DND-41 (cell line): ENCODE results near the gene SGPP1.

Source experiments
- ATAC-seq: fragments of 200-7000 bp; cut with Tn5 transposase; 3 replicates; pipeline ENCODE4 v1.9.1; 2021; ENCODE audit warnings: low read depth; ENCODE audit not compliant: insufficient read depth
- DNase-seq: peaks from one replicate; pipeline ENCODE4 v3.0.0-alpha.2; 2020
- H2AFZ ChIP-seq: 2 replicates; pipeline ENCODE4 v1.6.0; 2012; ENCODE audit warnings: low read depth, low read length
- H3K27ac ChIP-seq: 2 replicates; pipeline ENCODE4 v1.5.1; 2012; ENCODE audit warnings: low read length, inconsistent platforms
- H3K27me3 ChIP-seq: fragments of 200-600 bp; sonication (generic); 2 replicates; pipeline ENCODE4 v1.6.0; 2012; ENCODE audit warnings: low read length, mild to moderate bottlenecking, inconsistent platforms; ENCODE audit not compliant: insufficient read depth, poor library complexity
- H3K36me3 ChIP-seq: 2 replicates; pipeline ENCODE4 v1.5.1; 2012; ENCODE audit warnings: low read length, inconsistent platforms; ENCODE audit not compliant: insufficient read depth
- H3K4me1 ChIP-seq: 2 replicates; pipeline ENCODE4 v1.5.1; 2012; ENCODE audit warnings: mild to moderate bottlenecking, low read length; ENCODE audit not compliant: insufficient read depth
- H3K4me2 ChIP-seq: 2 replicates; pipeline ENCODE4 v1.6.0; 2012; ENCODE audit warnings: mild to moderate bottlenecking, moderate library complexity, low read length, inconsistent platforms; ENCODE audit not compliant: insufficient read depth
- H3K4me3 ChIP-seq, 2 experiments: fragments of 200-600 bp in 1 of 2; shearing (Covaris generic) in 1 of 2; 2 replicates each; pipeline ENCODE4 v1.5.1; 2012 to 2016; ENCODE audit warnings: inconsistent platforms in 2 of 2, low read length in 2 of 2, mild to moderate bottlenecking in 2 of 2, low read depth in 1 of 2, moderate library complexity in 1 of 2
- H3K79me2 ChIP-seq: 2 replicates; pipeline ENCODE4 v1.6.0; 2012; ENCODE audit warnings: low read length, inconsistent platforms; ENCODE audit not compliant: insufficient read depth
- H3K9ac ChIP-seq: 2 replicates; pipeline ENCODE4 v1.6.0; 2012; ENCODE audit warnings: low read depth, mild to moderate bottlenecking, inconsistent platforms, low read length, moderate library complexity
- H3K9me3 ChIP-seq: 2 replicates; pipeline ENCODE4 v1.5.1; 2012; ENCODE audit warnings: low read length, moderate library complexity, mild to moderate bottlenecking, inconsistent platforms; ENCODE audit not compliant: insufficient read depth, severe bottlenecking
- H4K20me1 ChIP-seq: 2 replicates; pipeline ENCODE4 v1.6.0; 2012; ENCODE audit warnings: low read length; ENCODE audit not compliant: insufficient read depth
- EZH2 ChIP-seq: IDR thresholded peaks from 3 replicates; pipeline ENCODE4 v1.6.1; 2012; ENCODE audit warnings: borderline replicate concordance, low read depth, mild to moderate bottlenecking, moderate library complexity, low read length, inconsistent platforms; ENCODE audit not compliant: severe bottlenecking
- TF ChIP-seq, protein P1 (sequence below): IDR thresholded peaks from 2 replicates; pipeline ENCODE4 v1.5.1; 2012; ENCODE audit warnings: borderline replicate concordance, low read length, moderate library complexity, mild to moderate bottlenecking; ENCODE audit not compliant: poor library complexity, severe bottlenecking; ENCODE audit errors: extremely low read depth

SGPP1 gene

DNA sequence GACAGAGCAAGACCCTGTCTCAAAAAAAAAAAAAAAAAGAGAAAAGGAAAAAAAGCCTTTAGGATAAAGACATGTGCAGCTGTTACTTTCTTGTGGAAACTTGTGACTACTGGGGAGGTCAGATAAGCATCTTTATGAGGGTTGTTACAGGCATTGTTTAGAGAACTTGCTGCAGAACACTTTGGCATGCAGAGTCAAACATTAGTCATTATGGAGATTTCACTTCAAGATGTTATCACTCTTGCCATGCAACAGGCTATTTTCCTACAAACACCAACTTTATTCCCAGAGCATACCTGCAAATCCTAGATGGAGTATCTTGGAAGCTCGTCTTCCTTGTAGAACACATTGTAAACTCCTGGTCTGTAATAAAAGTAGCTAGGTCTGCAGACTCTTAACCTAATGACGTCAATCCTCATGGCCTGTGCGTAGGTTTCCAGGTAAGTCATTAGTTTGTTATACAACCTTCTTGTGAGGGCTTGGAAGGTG, 49.9 kb downstream of the SGPP1 start:
- no peak overlapping the region for H3K9ac ChIP-seq
- H2AFZ ChIP-seq: no peak overlapping the region
- H3K27me3 ChIP-seq: no peaks in the 10 kb centered on the region
- no peaks in the 10 kb centered on the region for H3K79me2 ChIP-seq
- H3K4me2 ChIP-seq: no peak overlapping the region
- no peak overlapping the region for H3K27ac ChIP-seq
- ATAC-seq (peak; percentile 37; the same call in 1 of the 3 replicates), DNase-seq (no peak)
- no peaks in the 10 kb centered on the region for H4K20me1 ChIP-seq
- no peak overlapping the region for H3K4me3 ChIP-seq
- H3K9me3 ChIP-seq: no peaks in the 10 kb centered on the region
- H3K4me1 ChIP-seq: no peaks in the 10 kb centered on the region
- no peaks in the 10 kb centered on the region for H3K36me3 ChIP-seq
- TF ChIP-seq EZH2: no peak
- TF ChIP-seq, protein P1, sequence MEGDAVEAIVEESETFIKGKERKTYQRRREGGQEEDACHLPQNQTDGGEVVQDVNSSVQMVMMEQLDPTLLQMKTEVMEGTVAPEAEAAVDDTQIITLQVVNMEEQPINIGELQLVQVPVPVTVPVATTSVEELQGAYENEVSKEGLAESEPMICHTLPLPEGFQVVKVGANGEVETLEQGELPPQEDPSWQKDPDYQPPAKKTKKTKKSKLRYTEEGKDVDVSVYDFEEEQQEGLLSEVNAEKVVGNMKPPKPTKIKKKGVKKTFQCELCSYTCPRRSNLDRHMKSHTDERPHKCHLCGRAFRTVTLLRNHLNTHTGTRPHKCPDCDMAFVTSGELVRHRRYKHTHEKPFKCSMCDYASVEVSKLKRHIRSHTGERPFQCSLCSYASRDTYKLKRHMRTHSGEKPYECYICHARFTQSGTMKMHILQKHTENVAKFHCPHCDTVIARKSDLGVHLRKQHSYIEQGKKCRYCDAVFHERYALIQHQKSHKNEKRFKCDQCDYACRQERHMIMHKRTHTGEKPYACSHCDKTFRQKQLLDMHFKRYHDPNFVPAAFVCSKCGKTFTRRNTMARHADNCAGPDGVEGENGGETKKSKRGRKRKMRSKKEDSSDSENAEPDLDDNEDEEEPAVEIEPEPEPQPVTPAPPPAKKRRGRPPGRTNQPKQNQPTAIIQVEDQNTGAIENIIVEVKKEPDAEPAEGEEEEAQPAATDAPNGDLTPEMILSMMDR: no peak

- no peaks in the 10 kb centered on the region for H3K27me3 ChIP-seq
- H3K9me3 ChIP-seq: no peaks in the 10 kb centered on the region
- no peak overlapping the region for H3K4me2 ChIP-seq
- H3K27ac ChIP-seq: no peak overlapping the region
- no peaks in the 10 kb centered on the region for H3K79me2 ChIP-seq
- no peaks in the 10 kb centered on the region for H4K20me1 ChIP-seq
- no peaks in the 10 kb centered on the region for H3K4me1 ChIP-seq
- H3K36me3 ChIP-seq: no peaks in the 10 kb centered on the region
- H3K4me3 ChIP-seq: no peak overlapping the region
- H3K9ac ChIP-seq: no peak overlapping the region
- no peak for ATAC-seq
- TF ChIP-seq, protein P1: no peak
- no peak for TF ChIP-seq EZH2
- no peak for DNase-seq
- H2AFZ ChIP-seq: no peak overlapping the region
Measured at GRCh38 chr14:63676615-63677014, 51.2 kb downstream of the SGPP1 start.

GRCh38 chr14:63673886-63674497, 53.9 kb downstream of the SGPP1 start:
- no peaks in the 10 kb centered on the region for H3K27me3 ChIP-seq
- no peak for ATAC-seq

More at GRCh38 chr14:63673886-63674497, 53.9 kb downstream of the SGPP1 start:
- H3K9ac ChIP-seq: no peak overlapping the region
- H3K36me3 ChIP-seq: no peaks in the 10 kb centered on the region
- H4K20me1 ChIP-seq: no peaks in the 10 kb centered on the region
- no peak overlapping the region for H3K4me2 ChIP-seq
- no peak overlapping the region for H3K27ac ChIP-seq
- no peaks in the 10 kb centered on the region for H3K4me1 ChIP-seq
- TF ChIP-seq EZH2: no peak
- TF ChIP-seq, protein P1: no peak
- H3K9me3 ChIP-seq: no peaks in the 10 kb centered on the region
- H2AFZ ChIP-seq: no peak overlapping the region
- H3K79me2 ChIP-seq: no peaks in the 10 kb centered on the region
- no peak for DNase-seq
- no peak overlapping the region for H3K4me3 ChIP-seq
